ENCODE results near the gene RUNDC3A.

DNA sequence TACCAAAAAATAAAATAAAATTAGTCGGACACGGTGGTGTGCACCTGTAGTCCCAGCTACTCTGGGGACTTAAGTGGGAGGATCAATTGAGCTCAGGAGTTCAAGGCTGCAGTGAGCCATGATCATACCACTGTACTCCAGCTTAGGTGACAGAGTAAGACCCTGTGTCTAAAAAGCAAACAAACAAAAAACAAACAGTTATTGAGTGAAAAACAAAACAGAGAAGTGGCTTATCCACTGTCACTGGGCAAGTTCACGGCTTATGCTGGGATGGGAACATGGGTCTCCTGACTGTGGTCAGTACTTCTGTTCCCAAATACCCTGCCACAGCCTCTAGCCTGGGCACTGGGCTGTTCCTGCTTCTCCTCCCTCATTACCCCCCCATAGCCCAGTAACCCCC lies 27.2 kb downstream of the RUNDC3A start:
- TF ChIP-seq CTCF (IDR thresholded peaks at IDR 0.05) (no peak), POLR2AphosphoS5 (IDR thresholded peaks at IDR 0.05; ENCODE audit: low read depth, low read length) (no peak), REST (IDR thresholded peaks at IDR 0.05; ENCODE audit: insufficient read depth in 1 of 2, low read depth in 2 of 2, low read length in 1 of 2) (no peak), TCF7L2 (IDR thresholded peaks at IDR 0.05; ENCODE audit: low read depth, low read length) (no peak), SIN3A (IDR thresholded peaks at IDR 0.05; ENCODE audit: borderline replicate concordance, insufficient read depth, low read depth, low read length) (no peak)

All from Panc1 (cell line).